MCF 10A (cell line): Measurements from ENCODE around the gene NFKBIZ. TPM values are rescaled to one million over a fixed set of nuclear protein-coding genes. Genes with fewer than 3 reads are reported as not detected.

ENCODE experiments used
- BruUV-seq: library from RNA; stranded (reverse); fragments of 400-500 nt; replicated peaks from 2 replicates; lab custom pipeline; 2021; lab: Mats Ljungman, UMichigan
- CTCF ChIA-PET: fragments of 300-600 bp; sonication (Branson Sonifier 250); formaldehyde crosslinking; extraction: SDS; loops from one replicate; lab custom pipeline; 2021; ENCODE audit warnings: antibody characterized with exemption, inconsistent platforms; lab: Yijun Ruan, JAX
- POLR2A ChIA-PET: fragments of 300-600, 350-650 bp; sonication (Branson Sonifier 250); formaldehyde crosslinking; extraction: SDS; loops from one replicate; lab custom pipeline; 2020; ENCODE audit warnings: antibody characterized with exemption, inconsistent platforms; lab: Yijun Ruan, JAX
- DNase-seq: peaks from one replicate; pipeline ENCODE4 v3.0.0-alpha.2; 2018; ENCODE audit not compliant: unreplicated experiment
- H3K27ac Mint-ChIP-seq: one replicate; pipeline ENCODE4 v1.8.0; 2022; ENCODE audit warnings: mild to moderate bottlenecking, low read depth, mixed read lengths; ENCODE audit not compliant: unreplicated experiment
- H3K27me3 Mint-ChIP-seq: one replicate; pipeline ENCODE4 v1.8.0; 2022; ENCODE audit warnings: mixed read lengths; ENCODE audit not compliant: insufficient read depth, unreplicated experiment
- H3K36me3 Mint-ChIP-seq: one replicate; pipeline ENCODE4 v1.8.0; 2022; ENCODE audit warnings: mild to moderate bottlenecking, moderate library complexity, mixed read lengths; ENCODE audit not compliant: insufficient read depth, unreplicated experiment
- H3K4me1 Mint-ChIP-seq: one replicate; pipeline ENCODE4 v1.8.0; 2022; ENCODE audit warnings: mixed read lengths; ENCODE audit not compliant: insufficient read depth, unreplicated experiment
- H3K4me3 Mint-ChIP-seq: one replicate; pipeline ENCODE4 v1.8.0; 2022; ENCODE audit warnings: mild to moderate bottlenecking, moderate library complexity, mixed read lengths; ENCODE audit not compliant: unreplicated experiment
- H3K9me3 Mint-ChIP-seq: one replicate; pipeline ENCODE4 v1.8.0; 2022; ENCODE audit warnings: mixed read lengths; ENCODE audit not compliant: unreplicated experiment
- intact Hi-C: fragments of 100-400 bp; cut with micrococcal nuclease; formaldehyde crosslinking; loops from 2 replicates; pipeline ENCODE4 v1.14.1; 2022
- total RNA-seq: library from RNA; stranded (reverse); gene quantifications from 2 replicates; pipeline ENCODE4 v1.2.3, GENCODE V29; 2022
- TF ChIP-seq, protein P1 (sequence below): fragments of 200-600 bp; IDR thresholded peaks from one replicate; pipeline ENCODE4 v1.8.0; 2022; ENCODE audit warnings: antibody characterized with exemption, mild to moderate bottlenecking; ENCODE audit not compliant: unreplicated experiment

NFKBIZ gene
- total RNA-seq, 1 experiment from 2014 or later: 58.8 TPM

DNA sequence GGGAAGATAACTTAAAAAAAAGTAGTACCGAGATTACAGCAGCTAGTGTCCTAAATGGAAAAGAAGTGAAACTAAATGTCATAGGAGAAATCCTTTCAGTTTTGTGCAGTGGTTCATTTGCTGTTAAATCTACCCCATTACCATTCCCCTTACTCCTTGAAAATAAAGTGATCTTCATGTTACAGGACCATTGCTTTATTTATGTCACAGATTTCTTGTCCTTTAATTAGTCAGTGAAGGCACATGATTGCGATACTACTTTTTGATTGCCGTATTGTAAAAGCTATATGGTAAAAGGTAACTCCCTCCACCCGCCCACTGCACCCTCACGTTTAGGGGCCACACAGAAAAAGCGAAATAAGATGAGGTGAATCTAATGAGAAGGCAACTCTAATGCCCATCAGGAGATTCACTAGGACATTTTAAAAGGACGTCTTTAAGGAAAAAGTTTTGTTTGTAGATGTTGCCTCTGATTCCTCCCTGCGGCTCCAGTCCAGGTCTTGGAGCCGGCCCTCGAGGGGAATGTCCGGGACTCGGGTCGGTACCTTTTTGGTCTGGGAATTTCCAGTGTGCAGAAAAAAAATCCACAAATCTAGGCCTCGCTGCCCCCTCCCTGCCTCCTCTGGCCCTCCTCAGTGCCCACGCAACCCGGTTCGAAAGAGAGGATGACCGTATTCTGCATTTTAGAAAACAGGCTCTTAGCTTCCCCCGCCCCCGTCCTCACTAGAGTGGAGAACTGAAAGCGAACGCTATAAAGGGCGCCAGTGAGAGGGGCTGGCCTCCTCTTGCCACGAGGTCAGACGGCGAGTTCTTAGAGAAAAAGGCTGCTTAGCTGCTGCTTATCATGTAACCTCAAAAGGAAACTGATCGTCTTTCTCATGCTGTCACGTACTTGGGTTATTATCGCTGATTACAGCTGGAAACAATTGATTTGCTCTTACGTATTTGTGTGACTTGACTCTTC lies 21.8 kb upstream of the NFKBIZ start:
- POLR2A ChIA-PET: interaction anchor here (0.6 to 6.6 kb wide), 29 partner anchors 8 to 1117 kb away, joined by 3 to 121 read pairs (median 5); partner anchors contain the start of gene NFKBIZ
- intact Hi-C loops: loop anchor here (2.0 kb wide), 1 partner anchor 21 kb away; the partner anchor contains the start of gene NFKBIZ
- Mint-ChIP-seq H3K36me3 (peaks cover 11% of the 10 kb centered on the region), H3K27ac (peak overlapping the region; percentile 87), H3K27me3 (no peaks in the 10 kb centered on the region), H3K4me1 (peaks cover 25% of the 10 kb centered on the region), H3K9me3 (no peaks in the 10 kb centered on the region), H3K4me3 (peak overlapping the region; percentile 88)
- CTCF ChIA-PET: interaction anchor here (0.5 to 3.3 kb wide), 13 partner anchors 10 to 1511 kb away, joined by 3 to 16 read pairs (median 4); partner anchors contain the start of gene NFKBIZ
- peak; percentile 81 for DNase-seq
- no TSS peak for BruUV-seq
- TF ChIP-seq, protein P1, sequence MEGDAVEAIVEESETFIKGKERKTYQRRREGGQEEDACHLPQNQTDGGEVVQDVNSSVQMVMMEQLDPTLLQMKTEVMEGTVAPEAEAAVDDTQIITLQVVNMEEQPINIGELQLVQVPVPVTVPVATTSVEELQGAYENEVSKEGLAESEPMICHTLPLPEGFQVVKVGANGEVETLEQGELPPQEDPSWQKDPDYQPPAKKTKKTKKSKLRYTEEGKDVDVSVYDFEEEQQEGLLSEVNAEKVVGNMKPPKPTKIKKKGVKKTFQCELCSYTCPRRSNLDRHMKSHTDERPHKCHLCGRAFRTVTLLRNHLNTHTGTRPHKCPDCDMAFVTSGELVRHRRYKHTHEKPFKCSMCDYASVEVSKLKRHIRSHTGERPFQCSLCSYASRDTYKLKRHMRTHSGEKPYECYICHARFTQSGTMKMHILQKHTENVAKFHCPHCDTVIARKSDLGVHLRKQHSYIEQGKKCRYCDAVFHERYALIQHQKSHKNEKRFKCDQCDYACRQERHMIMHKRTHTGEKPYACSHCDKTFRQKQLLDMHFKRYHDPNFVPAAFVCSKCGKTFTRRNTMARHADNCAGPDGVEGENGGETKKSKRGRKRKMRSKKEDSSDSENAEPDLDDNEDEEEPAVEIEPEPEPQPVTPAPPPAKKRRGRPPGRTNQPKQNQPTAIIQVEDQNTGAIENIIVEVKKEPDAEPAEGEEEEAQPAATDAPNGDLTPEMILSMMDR: no peak

DNA sequence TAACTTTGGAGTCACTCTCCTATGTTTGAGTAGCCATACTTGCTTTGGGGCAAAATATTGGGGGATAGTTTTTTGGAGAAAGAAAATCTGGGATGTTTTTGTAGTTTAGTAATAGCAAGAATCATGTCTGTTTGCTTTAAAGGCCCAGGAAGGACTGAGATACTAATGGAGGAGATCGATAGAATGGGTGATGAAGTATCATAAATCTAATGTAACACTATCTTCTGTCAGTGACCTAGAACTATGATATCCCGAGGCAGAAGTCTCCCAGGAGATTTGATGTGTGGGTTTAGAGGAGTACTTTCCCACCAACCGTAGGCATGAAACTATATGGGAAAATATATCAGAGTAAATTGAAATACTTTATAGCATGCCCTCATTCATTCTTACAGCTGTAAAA lies 21.0 kb upstream of the NFKBIZ start:
- peaks cover 11% of the 10 kb centered on the region for H3K36me3 Mint-ChIP-seq
- H3K4me1 Mint-ChIP-seq: peaks cover 25% of the 10 kb centered on the region
- TF ChIP-seq, protein P1: no peak

DNA sequence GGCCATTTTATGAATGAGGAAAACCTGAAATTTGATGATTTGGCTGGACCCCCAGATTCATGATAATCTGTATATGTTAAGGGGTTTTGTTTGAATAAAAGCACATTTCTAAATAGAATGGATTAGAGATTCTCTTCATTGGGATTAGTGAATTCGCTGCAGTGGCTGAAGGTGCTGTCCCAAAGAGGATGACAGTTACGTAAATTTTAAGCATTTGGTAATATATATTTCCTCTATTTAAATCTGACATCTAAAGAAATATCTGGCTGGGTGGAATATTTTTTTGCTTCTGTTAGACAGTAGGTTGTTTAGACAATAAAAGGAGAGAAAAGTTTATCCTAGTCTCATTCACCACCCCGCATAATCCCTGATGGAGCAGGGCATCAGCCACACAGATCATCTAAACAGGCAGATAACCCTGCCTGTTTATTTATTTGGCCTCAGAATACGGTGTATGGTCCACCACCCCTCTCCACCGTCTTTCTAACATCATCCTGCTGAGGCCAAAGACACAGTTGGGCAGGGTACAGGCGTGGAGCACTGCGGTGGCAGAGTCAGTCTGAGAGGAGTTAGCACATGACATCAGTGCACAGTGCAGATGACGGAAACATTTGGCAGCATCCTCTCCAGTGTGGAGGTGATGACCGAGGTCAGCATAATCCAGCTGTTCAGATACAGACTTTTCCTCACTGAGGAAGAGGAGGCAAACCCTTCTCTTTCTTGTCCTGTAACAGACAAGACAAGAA lies 20.4 kb upstream of the NFKBIZ start:
- Mint-ChIP-seq H3K27me3 (no peaks in the 10 kb centered on the region), H3K36me3 (peaks cover 11% of the 10 kb centered on the region), H3K4me1 (peaks cover 25% of the 10 kb centered on the region), H3K9me3 (no peaks in the 10 kb centered on the region), H3K27ac (peak overlapping the region; percentile 87), H3K4me3 (peak overlapping the region; percentile 88)
- ChIA-PET POLR2A (interaction anchor here (0.6 to 6.6 kb wide), 12 partner anchors 10 to 366 kb away, joined by 3 to 121 read pairs (median 8); partner anchors contain the start of gene NFKBIZ), CTCF (interaction anchor here (0.5 to 3.3 kb wide), 8 partner anchors 10 to 1512 kb away, joined by 3 to 16 read pairs (median 4); no protein-coding TSS in a partner anchor)
- intact Hi-C loops: loop anchor here (2.0 kb wide), 1 partner anchor 20 kb away; the partner anchor contains the start of gene NFKBIZ
- TSS peak; percentile 61 for BruUV-seq
- TF ChIP-seq, protein P1: no peak
- peak; percentile 33 for DNase-seq

More for the DNA sequence above, 21.0 kb upstream of the NFKBIZ start:
- ChIA-PET POLR2A (interaction anchor here (0.7 to 6.6 kb wide), 19 partner anchors 7 to 1117 kb away, joined by 3 to 121 read pairs (median 6); partner anchors contain the start of gene NFKBIZ), CTCF (interaction anchor here (0.5 to 3.3 kb wide), 9 partner anchors 10 to 1511 kb away, joined by 3 to 16 read pairs (median 3); no protein-coding TSS in a partner anchor)
- no peak for DNase-seq
- intact Hi-C loops: loop anchor here (2.0 kb wide), 1 partner anchor 21 kb away; the partner anchor contains the start of gene NFKBIZ
- H3K4me3 Mint-ChIP-seq: peak overlapping the region; percentile 88
- TSS peak; percentile 91 for BruUV-seq
- peak overlapping the region; percentile 87 for H3K27ac Mint-ChIP-seq
- no peaks in the 10 kb centered on the region for H3K27me3 Mint-ChIP-seq
- no peaks in the 10 kb centered on the region for H3K9me3 Mint-ChIP-seq
